Activated naive CD8-positive, alpha-beta T cell treated with anti-CD3 and anti-CD28 coated beads, Interleukin-2, amount 50 U/mL, for 16 hours (primary cell): ENCODE data around the gene ZNF565.
"Not testable (repeated sequence)": the region's sequence is repeated elsewhere in the genome, so short reads cannot be mapped to it uniquely, and the experiment has no call there.

Source experiments
- DNase-seq: peaks from one replicate; pipeline ENCODE4 v3.0.0-alpha.2; 2020; ENCODE audit warnings: low read depth, low spot score

ZNF565 gene

DNA sequence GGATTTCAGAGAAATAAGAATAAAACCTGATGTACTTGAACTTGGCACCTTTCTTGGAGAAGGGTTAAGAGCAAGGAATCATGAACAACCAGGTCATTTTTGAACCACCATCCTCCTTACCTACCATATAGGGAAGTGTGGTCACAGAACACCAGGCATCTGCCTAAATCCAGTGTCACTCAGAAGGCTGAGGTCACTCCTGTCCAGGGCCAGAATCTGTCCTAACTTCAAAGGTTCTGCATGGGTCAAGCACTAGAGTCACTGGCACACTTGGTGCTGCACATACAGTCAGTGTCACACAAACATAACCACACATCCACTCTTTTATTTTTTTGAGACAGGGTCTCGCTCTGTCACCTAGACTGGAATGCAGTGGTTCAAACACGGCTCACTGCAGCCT, 1.6 kb downstream of the ZNF565 start:
- DNase-seq, result no peak

DNA sequence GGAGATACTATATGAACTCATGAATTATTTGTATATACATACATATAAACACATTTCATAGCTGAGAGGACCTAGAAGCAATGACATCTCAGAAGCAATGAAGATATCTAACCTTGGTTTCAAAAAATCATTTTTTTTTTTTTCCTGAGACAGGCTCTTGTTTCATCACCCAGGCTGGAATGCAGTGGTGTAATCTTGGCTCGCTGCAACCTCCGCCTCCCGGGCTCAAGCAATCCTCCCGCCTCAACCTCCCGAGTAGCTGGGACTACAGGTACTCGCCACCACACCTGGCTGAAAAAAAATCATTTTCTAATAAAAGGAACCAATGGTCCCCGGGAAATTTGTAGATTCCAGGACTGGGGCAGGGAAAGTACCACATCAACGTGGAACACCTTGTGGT, 4.0 kb downstream of the ZNF565 start:
- DNase-seq, result no peak

DNA sequence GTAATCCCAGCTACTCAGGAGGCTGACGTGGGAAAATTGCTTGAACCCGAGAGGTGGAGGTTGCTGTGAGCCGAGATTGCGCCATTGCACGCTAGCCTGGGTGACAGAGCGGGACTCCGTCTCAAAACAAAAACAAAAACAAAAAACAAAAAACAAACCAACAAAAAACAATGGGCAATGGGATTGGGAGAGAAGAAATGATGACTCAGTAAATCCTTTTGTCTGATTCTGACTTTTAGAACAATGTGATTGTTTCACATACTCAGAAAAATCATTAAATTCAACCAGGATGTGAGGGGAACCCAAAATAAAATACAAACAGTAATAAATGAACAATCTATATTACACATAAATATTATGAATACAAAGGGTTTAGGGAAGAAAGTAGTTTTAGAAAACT, 5.1 kb downstream of the ZNF565 start:
- DNase-seq, result no peak

DNA sequence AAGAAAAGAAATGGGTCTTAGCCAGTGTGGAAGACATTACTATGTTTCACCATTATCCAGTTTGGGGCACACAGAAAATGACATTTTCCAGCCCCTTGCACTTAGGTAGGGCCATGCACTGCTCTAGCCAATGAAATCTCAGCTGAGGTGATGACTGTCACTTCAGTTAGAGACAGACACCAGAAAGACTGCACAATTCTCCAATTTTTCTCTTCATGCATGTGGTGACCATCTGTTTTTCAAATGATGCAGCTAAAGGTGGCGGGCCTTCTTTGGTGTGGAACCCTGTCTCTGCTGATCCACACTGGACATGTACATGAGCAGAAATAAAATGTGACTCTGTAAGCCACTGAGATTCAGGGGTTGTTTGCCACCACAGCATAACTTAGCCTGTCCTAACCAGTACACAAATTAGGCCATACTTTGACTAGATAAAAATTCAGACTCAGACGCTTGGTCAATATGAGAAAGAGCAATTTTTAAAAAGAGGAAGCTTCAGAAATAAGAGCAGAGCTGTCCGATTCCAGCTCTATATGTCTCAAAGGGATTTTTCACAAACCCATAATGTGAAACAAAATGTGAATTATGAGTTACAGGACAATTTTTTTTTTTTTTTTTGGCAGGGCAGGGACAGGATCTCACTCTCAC, 6.7 kb downstream of the ZNF565 start:
- DNase-seq, result no peak

DNA sequence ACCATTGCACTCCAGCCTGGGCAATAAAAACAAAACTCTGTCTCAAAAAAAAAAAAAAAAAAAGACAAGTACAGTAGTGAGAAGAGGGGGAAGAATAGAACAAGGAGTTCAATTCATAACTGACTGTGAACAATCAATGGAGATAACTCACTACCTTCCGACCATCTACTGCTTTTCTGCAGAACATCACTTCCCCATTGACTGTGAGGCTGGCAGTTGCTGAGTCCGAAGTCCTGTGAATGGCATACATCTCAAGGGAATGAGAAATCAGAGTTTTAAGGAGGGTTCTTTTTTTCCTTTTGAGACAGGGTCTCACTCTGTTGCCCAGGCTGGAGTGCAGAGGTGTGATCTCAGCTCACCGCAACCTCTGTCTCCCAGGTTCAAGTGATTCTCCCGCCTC, 11.2 kb downstream of the ZNF565 start:
- DNase-seq, result no peak

DNA sequence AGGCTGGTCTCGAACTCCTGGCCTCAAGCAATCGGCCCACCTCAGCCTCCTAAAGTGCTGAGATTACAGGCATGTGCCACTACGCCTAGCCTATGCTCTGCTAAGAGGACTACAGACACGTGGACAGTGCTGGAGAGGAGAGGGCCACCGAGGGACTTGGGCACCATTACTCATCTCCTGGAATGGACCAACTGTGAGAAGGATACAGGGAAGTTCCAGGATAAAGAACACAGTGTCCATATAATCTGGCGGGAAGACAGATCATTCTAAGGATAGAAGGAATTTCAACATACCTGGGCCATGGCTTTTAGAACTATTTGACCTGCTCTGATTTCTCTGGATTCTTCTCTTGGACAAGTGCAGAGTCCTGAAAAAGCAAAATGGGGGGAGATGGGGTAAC, 12.8 kb downstream of the ZNF565 start:
- no peak for DNase-seq

DNA sequence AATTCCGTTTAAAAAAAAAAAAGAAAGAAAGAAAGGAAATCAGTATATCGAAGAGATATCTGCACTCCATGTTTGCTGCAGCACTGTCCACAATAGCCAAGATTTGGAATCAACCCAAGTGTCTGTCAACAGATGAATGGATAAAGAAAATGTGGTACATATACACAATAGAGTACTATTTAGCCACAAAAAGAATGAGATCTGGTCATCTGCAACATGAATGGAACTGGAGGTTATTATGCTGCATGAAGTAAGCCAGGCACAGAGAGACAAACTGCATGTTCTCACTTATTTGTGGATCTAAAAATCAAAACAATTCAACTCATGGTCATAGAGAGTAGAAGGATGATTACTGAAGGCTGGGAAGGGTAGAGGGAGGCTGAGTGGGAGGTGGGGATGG, 16.3 kb downstream of the ZNF565 start:
- no peak for DNase-seq

DNA sequence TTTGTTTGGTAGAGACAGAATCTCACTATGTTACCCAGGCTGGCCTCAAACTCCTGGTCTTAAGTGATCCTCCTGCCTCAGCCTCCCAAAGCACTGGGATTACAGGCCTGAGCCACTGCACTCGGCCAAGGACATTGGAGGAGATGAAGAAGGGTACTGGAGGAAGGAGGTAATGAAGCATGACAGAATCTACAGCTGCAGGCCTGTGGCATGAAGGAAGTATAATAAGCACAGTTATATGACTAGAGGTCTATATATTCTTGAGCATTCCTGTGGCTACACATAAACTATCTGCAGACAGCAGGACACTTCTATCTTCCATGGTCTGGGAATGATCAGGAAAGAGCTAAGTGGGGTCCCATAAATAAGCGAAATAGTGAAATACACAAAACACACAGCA, 18.2 kb downstream of the ZNF565 start:
- no peak for DNase-seq

DNA sequence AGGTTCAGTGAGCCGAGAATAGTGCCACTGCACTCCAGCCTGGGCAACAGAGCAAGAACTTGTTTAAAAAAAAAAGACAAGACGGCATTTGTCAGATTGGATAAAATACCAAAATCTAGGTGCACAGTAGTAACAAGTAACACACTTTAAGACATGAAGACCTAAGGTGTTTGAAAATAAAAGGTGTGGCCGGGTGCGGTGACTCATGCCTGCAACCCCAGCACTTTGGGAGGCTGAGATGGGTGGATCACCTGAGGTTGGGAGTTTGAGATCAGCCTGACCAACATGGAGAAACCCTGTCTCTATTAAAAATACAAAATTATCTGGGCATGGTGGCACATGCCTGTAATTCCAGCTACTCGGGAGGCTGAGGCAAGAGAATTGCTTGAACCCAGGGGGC, 27.7 kb downstream of the ZNF565 start:
- DNase-seq, result not testable (repeated sequence)

DNA sequence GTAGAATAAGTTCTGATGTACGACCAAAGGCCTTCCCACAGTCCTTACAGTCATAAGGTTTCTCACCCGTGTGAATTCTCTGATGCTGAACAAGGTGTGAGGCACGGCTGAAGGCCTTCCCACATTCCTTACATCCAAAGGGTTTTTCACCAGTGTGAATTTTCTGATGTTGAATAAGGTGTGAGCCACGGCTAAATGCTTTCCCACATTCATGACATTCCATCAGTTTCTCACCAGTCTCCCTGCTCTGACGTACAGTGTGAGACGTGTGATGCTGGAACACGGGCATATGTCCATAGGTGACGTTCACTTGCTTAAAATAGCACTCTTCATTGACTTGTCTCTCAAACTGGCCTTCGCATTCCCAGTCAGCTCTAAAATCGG, 31.2 kb downstream of the ZNF565 start:
- DNase-seq, result no peak

DNA sequence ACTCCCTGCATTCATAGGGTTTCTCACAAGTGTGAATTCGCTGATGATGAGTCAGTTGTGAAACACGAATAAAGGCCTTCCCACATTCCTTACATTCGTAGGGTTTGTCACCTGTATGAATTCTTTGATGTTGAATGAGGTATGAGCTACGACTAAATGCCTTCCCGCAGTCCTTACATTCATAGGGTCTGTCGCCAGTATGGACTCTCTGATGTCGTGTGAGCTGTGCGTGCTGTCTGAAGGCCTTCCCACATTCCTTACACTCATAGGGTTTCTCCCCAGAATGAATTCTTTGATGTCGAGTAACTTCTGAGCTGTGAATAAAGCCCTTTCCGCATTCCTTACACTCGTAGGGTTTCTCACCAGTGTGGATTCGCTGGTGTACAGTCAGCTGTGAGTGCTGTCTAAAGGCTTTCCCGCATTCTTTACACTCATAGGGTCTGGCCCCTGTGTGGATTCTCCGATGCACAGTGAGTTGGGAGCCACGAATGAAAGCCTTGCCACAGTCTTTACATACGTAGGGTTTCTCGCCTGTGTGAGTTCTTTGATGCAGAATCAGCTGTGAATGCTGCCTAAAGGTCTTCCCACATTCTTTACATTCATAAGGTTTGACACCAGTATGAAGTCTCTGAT, 31.7 kb downstream of the ZNF565 start:
- no peak for DNase-seq

DNA sequence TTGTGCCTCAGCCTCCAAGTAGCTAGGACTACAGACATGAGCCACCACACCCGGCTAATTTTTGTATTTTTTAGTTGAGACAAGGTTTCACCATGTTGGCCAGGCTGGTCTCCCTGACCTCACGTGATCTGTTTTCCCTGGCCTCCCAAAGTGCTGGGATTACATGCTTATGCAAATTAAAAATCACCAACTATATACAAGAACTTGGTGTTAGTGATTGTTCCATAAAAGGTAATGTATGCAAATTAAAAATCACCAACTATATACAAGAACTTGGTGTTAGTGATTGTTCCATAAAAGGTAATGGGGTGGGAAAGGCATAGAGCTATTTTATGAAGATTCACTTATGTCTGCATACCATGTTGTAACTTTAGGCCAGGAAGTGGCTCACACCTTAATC, 35.4 kb downstream of the ZNF565 start:
- DNase-seq, result not testable (repeated sequence)

DNA sequence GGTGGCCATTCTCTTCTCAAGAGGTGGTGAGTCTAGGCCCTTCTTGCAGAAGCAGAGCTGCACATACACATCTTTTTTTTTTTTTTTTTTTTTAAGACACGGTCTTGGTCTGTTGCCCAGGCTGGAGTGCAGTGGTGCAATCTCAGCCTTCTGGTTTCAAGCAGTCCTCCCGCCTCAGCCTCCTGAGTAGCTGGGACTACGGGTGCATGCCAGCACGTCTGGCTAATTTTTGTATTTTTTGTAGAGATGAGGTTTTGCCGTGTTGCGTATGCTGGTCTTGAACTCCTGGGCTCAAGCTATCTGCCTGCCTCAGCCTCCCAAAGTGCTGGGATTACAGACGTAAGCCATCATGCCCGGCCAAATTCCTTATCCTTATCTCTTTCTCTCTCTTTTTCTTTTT, 40.6 kb downstream of the ZNF565 start:
- not testable (repeated sequence) for DNase-seq

DNA sequence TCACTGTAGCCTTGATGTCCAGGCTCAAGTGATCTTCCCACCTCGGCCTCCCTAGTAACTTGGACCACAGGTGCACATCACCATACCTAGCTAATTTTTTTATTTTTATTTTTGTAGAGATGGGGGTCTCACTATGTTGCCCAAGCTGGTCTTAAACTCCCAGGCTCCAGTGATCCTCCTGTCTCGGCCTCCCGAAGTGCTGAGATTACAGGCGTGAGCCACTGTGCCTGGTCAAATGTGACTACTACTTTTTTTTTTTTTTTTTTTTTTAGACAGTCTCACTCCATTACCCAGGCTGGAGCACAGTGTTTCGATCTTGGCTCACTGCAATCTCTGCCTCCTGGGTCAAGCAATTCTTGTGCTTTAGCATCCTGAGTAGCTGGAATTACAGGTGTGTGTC, 41.6 kb downstream of the ZNF565 start:
- DNase-seq, result no peak

DNA sequence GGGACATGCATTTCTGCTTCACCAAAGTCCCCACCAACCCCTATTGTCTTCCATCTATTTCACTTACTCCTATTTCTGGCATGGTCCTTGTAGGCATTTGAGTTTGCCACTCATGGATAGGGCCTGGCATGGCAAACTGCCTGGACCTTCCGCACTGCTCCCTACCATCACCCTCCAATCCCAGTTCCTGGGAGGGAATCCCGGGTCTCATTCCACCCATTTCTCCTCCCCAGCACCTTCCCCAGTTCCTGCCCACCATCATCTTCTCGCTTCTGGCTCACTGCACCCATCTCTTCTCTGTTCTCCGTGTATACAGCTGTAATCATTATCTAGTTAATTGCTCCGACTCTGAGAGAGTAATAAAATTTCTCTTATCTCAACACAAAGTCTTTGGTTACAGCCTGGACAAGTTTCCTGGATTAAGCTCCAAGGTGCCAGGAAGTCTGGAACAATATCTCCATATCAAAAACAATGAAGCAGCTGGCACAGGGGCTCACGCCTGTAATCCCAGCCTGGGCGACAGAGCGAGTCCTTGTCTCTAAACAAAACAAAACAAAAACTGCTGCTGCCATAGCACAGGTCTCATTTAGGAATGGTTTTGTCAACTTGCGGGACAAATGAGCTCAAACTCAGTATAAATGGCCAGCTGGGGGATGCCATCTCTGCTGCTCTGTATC, 45.2 kb downstream of the ZNF565 start:
- no peak for DNase-seq

DNA sequence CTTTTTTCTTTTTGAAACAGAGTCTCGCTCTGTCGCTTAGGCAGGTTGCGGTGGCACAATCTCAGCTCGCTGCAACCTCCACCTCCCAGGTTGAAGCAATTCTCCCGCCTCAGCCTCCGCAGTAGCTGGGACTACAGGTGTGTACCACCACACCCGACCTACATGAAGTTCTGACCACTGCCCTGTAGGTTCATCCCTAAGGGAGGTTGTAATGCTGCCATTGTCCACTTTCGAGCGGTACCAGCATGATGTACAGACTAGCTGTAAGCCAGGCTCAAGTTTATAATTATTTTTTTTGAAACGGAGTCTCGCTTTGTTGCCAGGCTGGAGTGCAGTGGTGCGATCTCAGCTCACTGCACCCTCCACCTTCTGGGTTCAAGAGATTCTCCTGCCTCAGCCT, 50.7 kb downstream of the ZNF565 start:
- no peak for DNase-seq

DNA sequence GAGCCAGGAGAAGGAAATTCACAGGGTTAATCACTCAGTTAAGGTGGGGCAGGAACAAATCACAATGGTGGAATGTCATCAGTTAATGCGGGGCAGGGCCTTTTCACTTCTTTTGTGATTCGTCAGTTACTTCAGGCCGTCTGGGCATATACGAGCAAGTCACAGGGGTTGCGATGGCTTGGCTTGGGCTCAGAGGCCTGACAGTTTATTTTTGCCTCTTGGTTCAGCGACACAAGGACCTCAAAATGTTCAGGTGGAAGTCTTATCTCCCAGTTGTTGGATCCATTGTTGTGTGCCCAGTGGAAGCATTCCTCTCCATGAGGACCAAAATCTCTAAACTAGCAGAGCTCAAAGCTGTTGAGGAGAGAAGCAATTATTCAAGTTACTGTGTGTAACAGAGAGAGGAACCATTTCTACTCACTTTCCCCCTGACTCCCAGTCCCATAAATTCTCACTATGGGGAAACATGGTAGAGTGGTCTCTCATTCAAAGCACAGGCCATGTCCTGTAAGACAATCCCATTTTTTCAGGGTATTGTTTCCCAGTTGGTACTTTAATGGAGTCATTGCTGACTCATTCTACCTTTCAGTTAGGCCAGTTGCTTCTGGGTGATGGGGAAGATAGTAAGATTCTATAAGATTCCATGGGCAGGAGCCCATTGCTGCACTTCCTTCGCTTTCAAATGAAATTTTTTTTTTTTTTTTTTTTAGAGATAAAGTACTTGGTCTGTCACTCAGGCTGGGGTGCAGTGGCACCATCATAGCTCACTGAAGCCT, 53.5 kb downstream of the ZNF565 start:
- DNase-seq, result no peak

DNA sequence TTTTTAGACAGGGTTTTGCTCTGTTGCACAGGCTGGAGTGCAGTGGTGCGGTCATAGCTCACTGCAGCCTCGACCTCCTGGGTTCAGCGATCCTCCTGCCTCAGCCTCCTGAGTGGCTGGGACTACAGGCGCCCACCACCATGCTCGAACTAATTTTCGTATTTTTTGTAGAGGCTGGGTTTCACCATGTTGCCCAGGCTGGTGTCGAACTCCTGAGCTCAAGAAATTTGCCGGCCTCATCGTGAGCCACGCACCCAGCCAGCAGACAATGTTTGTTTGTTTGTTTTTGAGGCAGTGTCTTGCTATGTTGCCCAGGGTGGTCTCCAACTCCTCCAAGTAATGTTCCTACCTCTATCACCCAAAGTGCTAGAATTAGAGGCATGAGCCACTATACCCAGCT, 61.3 kb downstream of the ZNF565 start:
- no peak for DNase-seq

DNA sequence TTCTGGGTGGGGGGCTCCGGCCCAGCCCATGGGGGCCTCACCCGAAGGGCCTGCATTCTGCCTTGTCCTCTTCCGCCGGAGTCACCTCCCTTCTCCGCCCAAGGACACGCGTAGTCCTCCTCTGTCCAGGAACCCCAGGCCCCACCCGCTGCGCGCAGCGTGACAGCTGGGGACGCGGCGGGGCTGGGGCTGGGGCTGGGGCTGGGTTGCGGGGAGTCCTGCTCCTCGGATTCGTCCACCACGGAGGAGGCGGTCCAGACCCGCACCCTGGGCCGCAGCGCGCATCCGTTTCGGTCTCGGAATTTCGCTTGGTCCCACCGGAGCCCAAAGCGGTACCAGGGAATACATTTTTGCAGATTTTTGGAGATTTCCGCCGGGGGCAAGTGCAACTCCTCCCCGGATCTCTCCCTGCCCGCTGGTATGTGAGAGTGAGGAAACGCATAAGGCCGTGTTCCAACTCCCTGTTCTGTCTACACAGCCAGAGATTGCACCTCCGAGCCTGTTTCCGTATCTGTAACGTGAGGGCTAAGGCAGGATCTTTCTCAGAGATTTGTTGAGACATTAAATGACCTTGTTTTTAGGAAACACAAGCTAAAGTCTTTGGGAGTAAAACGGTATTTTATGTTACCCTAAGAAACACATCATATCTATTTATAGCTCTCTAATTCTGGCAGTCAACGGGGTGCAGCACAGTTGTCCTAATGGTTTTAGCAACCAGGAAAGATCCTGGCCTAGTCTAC, 61.9 kb downstream of the ZNF565 start, which contains the start of gene COX7A1:
COX7A1 (minus strand) TSS at position 96 of the 740 bp plus-strand sequence; CDS start at position 56, 40 bp downstream.
- DNase-seq, result no peak

DNA sequence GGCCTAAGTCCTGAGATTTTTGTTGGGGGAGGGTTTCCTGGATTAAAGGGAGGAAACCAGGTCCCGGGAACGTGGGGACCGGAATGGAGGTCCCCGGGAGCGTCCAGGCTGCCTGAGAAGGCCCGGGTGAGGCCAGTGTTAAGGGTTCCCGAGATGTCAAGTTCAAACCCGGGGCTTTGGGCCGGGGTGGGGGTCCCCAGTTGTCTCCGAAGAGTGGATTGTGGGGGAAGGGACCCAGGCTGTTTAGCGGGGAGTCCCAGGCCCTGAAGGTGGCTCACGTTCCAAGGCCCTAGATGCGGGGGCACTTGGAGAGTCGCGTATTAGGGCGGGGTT, 62.5 kb downstream of the ZNF565 start:
- no peak for DNase-seq

DNA sequence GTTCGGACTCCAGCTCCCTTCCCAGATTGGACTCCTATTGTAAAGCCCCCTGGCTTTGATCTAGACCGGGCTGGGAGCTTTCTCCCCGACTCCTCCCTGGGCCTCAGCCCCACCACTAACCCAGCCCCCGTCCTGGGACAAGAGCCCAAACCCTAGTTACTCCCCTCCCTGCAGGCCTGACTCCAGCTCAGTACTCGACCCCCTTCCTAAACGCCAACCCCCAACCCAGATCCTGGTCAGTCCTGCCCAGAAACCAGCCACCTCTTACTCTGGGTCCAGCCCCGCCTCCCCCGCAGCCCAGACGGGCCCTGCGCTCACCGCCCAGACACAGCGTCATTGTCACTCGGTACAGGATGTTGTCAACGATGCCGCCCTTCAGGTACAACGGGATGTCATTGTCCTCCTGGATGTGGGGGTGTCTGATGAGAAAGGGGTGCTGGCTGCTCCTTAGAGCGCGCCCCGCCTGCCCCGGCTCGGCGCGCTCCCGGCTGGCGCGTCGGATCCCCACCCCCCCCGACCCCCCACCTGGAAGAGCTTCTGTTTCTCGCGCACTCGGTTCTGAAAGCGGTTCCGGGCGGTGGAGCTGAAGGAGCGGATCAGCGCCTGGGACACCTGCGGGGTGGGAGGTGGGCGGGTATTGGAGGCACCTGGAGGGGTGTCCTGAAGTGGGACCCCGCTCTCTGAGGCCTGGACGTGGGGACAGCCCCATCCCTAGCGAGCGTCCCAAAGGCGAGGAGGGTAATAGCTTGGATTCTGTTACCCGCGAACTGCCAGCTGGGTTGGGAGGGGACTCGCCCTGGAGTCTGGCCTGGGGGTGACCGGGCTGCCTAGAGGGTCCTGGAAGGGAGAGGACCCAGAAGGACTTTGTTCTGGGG, 63.1 kb downstream of the ZNF565 start:
- DNase-seq, result no peak
